HG02943 (cell line): ENCODE measurements around the gene ID2.
"Not testable (repeated sequence)": the region's sequence is repeated elsewhere in the genome, so short reads cannot be mapped to it uniquely, and the experiment has no call there.

ENCODE experiments used
- ATAC-seq: cut with Tn5 transposase; IDR thresholded peaks from one replicate; pipeline ENCODE4 v1.9.1; 2021; ENCODE audit warnings: mild to moderate bottlenecking, low read depth, moderate library complexity; ENCODE audit not compliant: unreplicated experiment

ID2 gene

DNA sequence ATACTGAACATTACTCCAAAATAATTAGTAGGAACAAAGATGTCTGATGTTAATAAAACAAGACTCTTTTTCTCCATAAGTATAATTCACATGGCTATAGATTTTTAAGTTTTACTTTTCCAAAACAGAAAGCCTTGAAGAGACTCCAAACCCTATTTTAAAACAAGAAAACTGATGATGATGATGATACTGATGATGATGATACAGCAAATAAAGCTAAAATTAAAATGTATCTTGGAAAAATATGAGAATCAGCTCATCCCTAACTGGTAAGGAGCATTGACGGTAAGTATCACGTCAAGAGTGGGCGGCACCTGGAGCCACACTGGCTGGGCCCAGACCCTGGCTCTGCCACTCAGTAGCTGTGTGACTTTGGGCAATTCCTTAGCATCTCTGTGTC, 39.6 kb downstream of the ID2 start:
- no peak for ATAC-seq

- ATAC-seq = no peak
Observed at GRCh38 chr2:8722986-8723385, 41.1 kb downstream of the ID2 start.

GRCh38 chr2:8725838-8726237, 44.0 kb downstream of the ID2 start:
- no peak for ATAC-seq

GRCh38 chr2:8728305-8729015, 46.6 kb downstream of the ID2 start:
- no peak for ATAC-seq

DNA sequence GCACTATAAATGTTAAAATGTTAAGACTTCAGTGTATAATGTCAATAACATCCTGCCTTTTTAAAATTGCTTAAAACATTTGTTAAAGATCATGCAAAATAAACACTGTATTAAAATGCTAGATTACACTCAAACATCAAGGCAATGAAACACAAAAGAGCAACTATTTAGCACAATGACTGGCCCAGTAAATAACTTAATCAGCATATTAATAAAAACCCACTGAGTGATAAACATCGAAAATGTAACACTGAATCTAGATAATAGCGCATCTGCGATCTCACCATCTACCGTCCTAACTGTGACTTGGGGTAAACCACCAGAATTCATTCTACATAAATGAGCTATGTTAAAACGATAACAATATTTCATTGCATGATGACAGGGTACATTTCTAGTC, 47.2 kb downstream of the ID2 start:
- ATAC-seq = not testable (repeated sequence)

GRCh38 chr2:8729939-8730338, 48.1 kb downstream of the ID2 start:
- ATAC-seq = no peak

DNA sequence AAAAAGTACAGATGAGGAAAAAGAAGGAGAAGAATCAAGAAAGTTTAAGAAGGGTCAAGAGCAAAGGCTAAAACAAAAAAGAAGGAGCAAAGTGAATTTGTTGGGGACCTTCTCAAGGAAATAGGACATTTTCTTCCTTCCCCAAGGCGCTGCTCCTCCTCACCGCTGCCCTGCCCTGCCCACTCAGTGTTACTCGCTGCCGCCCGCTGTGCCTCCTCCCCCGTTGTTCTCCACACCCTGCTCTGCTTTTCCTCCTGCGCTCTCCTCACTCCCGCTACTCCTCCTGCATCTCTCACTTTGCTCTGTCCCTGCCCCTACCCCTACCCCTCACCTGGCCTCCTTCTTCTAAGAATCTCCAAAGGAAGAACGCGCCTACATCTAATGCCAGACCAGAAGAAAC, 50.7 kb downstream of the ID2 start:
- ATAC-seq = no peak
